T-cell (primary cell): ENCODE measurements around the gene KCNT1. TPM values are rescaled to one million over a fixed set of nuclear protein-coding genes. Genes with fewer than 3 reads are reported as not detected.

Source experiments
- ATAC-seq, 4 experiments: fragments of 200-7000 bp in 3 of 4; fragments of 150-1000 bp in 1 of 4; cut with Tn5 transposase; replicated peaks in 1 of 4; 1 replicate in 3 of 4; 2 replicates in 1 of 4; pipeline ENCODE4 v1.10.0; 2021; ENCODE audit warnings: moderate library complexity in 3 of 4, mild to moderate bottlenecking in 2 of 4, moderate number of reproducible peaks in 1 of 4
- CTCF ChIA-PET, 2 donors: fragments of 300-600 bp; sonication (Branson Sonifier 250); formaldehyde crosslinking; loops; one replicate each; lab custom pipeline; 2022; ENCODE audit warnings: antibody characterized with exemption in 2 of 2; lab: Charles Lee
- POLR2A ChIA-PET, 2 donors: fragments of 300-600 bp; sonication (Branson Sonifier 250); formaldehyde crosslinking; loops; one replicate each; lab custom pipeline; 2022; ENCODE audit warnings: antibody characterized with exemption in 2 of 2; lab: Charles Lee
- DNase-seq, 35 experiments: peaks; one replicate each; pipeline versions ENCODE4 v3.0.0 to v3.0.0-alpha.2; 2013 to 2023
- H3K27ac ChIP-seq: one replicate; pipeline ENCODE4 v1.5.1; 2013; ENCODE audit warnings: low read length
- H3K27me3 ChIP-seq, 2 experiments: replicated peaks in 1 of 2; 1 replicate in 1 of 2; 2 replicates in 1 of 2; pipeline versions ENCODE4 v1.6.1 to v1.7.0; 2013; ENCODE audit warnings: low read length in 1 of 2, mixed read lengths in 1 of 2; ENCODE audit not compliant: control insufficient read depth in 2 of 2, insufficient read depth in 2 of 2; ENCODE audit errors: extremely low read depth in 1 of 2
- H3K36me3 ChIP-seq, 2 donors: 1 replicate in 1 of 2; 2 replicates in 1 of 2; pipeline versions ENCODE4 v1.6.1 to v1.7.0; 2013; ENCODE audit warnings: low read length in 1 of 2; ENCODE audit not compliant: control insufficient read depth in 2 of 2, insufficient read depth in 1 of 2; ENCODE audit errors: extremely low read depth in 1 of 2
- H3K4me1 ChIP-seq, 2 experiments: 1 replicate in 1 of 2; 2 replicates in 1 of 2; pipeline versions ENCODE4 v1.6.1 to v1.7.0; 2013; ENCODE audit warnings: low read length in 2 of 2, mixed read lengths in 1 of 2; ENCODE audit not compliant: insufficient read depth in 2 of 2, control insufficient read depth in 1 of 2; ENCODE audit errors: extremely low read depth in 1 of 2
- H3K4me3 ChIP-seq, 2 donors: 1 replicate in 1 of 2; 2 replicates in 1 of 2; pipeline versions ENCODE4 v1.5.1 to v1.7.0; 2013; ENCODE audit warnings: mild to moderate bottlenecking in 2 of 2, low read length in 1 of 2, moderate library complexity in 1 of 2; ENCODE audit not compliant: control insufficient read depth in 1 of 2; ENCODE audit errors: extremely low read depth in 1 of 2
- H3K9me3 ChIP-seq: 2 replicates; pipeline ENCODE4 v1.7.0; 2013
- H3K27ac Mint-ChIP-seq, 2 donors: one replicate each; pipeline ENCODE4 v1.8.0; 2020 to 2021; ENCODE audit warnings: mild to moderate bottlenecking in 2 of 2, mixed read lengths in 2 of 2
- H3K27me3 Mint-ChIP-seq, 2 donors: one replicate each; pipeline ENCODE4 v1.8.0; 2021 to 2022; ENCODE audit warnings: mixed read lengths in 2 of 2
- H3K36me3 Mint-ChIP-seq: one replicate; pipeline ENCODE4 v1.8.0; 2021; ENCODE audit warnings: mixed read lengths
- H3K4me1 Mint-ChIP-seq, 3 donors: one replicate each; pipeline ENCODE4 v1.8.0; 2020 to 2022; ENCODE audit warnings: mixed read lengths in 3 of 3, mild to moderate bottlenecking in 1 of 3
- H3K4me3 Mint-ChIP-seq, 3 donors: one replicate each; pipeline ENCODE4 v1.8.0; 2020 to 2022; ENCODE audit warnings: mild to moderate bottlenecking in 3 of 3, mixed read lengths in 3 of 3, moderate library complexity in 3 of 3
- H3K9me3 Mint-ChIP-seq, 3 donors: one replicate each; pipeline ENCODE4 v1.8.0; 2020 to 2022; ENCODE audit warnings: mixed read lengths in 3 of 3
- WGBS: methylation state at CpG from one replicate; pipeline ENCODE4 v1.1.5; 2013; ENCODE audit warnings: missing lambda C conversion rate; ENCODE audit not compliant: insufficient coverage; 5-methylcytosine and 5-hydroxymethylcytosine counted together
- total RNA-seq, 35 experiments: library from RNA in 6 of 35; stranded (reverse) in 6 of 35; fragments of 120-200 nt in 1 of 35; gene quantifications; one replicate each; pipeline versions ENCODE4 v1.2.1 to v1.2.4 and lab custom pipeline; 2013 to 2026

KCNT1 gene
- total RNA-seq, 5 donors from 2014 or later (not counting 1 experiment from before 2014, with no cell fraction given), result 0.07 to 0.54 (median 0.16) TPM; not detected in 2

GRCh38 chr9:135827866-135828580 lies 126.0 kb downstream of the KCNT1 start:
- Mint-ChIP-seq H3K27ac (no peak overlapping the region), H3K27me3 (no peaks in the 10 kb centered on the region), H3K4me1 (peaks cover 7 to 12% (median 9%) of the 10 kb centered on the region in 3 donors), H3K36me3 (peaks cover 53% of the 10 kb centered on the region), H3K4me3 (no peak overlapping the region), H3K9me3 (peaks cover 5 to 13% (median 9%) of the 10 kb centered on the region in 3 donors)
- 95% methylated on average over 10 of the region's 13 CpGs for WGBS
- Histone ChIP-seq H3K36me3 (peaks cover 5 to 40% of the 10 kb centered on the region in 2 donors), H3K9me3 (peaks cover 4% of the 10 kb centered on the region), H3K4me3 (no peak overlapping the region), H3K27me3 (no peaks in the 10 kb centered on the region), H3K27ac (no peak overlapping the region), H3K4me1 (no peaks in the 10 kb centered on the region)
- ChIA-PET POLR2A (no interaction called here), CTCF (no interaction called here)
- ATAC-seq (no peak), DNase-seq (no peak)

- Histone ChIP-seq H3K27me3 (no peaks in the 10 kb centered on the region), H3K27ac (no peak overlapping the region), H3K4me1 (no peaks in the 10 kb centered on the region), H3K36me3 (peaks cover 0 to 34% of the 10 kb centered on the region in 2 donors), H3K4me3 (no peak overlapping the region), H3K9me3 (peaks cover 4% of the 10 kb centered on the region)
- no peak overlapping the region for H3K4me3 Mint-ChIP-seq
- peaks cover 53% of the 10 kb centered on the region for H3K36me3 Mint-ChIP-seq
- H3K9me3 Mint-ChIP-seq, result peaks cover 5 to 13% (median 9%) of the 10 kb centered on the region in 3 donors
- H3K27ac Mint-ChIP-seq, result no peak overlapping the region
- no CpG with 5 or more reads among the region's 5 CpGs for WGBS
- ATAC-seq (no peak), DNase-seq (no peak)
- peaks cover 9 to 15% (median 9%) of the 10 kb centered on the region in 3 donors for H3K4me1 Mint-ChIP-seq
- CTCF ChIA-PET, result no interaction called here
- no peaks in the 10 kb centered on the region for H3K27me3 Mint-ChIP-seq
- POLR2A ChIA-PET, result no interaction called here
Measured at GRCh38 chr9:135828656-135829055, 126.7 kb downstream of the KCNT1 start.

- ChIA-PET POLR2A (no interaction called here), CTCF (no interaction called here)
- Mint-ChIP-seq H3K4me1 (peaks cover 9 to 16% (median 10%) of the 10 kb centered on the region in 3 donors), H3K27ac (no peak overlapping the region), H3K36me3 (peaks cover 52% of the 10 kb centered on the region), H3K4me3 (no peak overlapping the region), H3K27me3 (no peaks in the 10 kb centered on the region), H3K9me3 (peaks cover 5 to 13% (median 9%) of the 10 kb centered on the region in 3 donors)
- Histone ChIP-seq H3K9me3 (peaks cover 4% of the 10 kb centered on the region), H3K4me3 (no peak overlapping the region), H3K27me3 (no peaks in the 10 kb centered on the region), H3K4me1 (no peaks in the 10 kb centered on the region), H3K36me3 (peaks cover 0 to 29% of the 10 kb centered on the region in 2 donors), H3K27ac (no peak overlapping the region)
- no peak for ATAC-seq
- WGBS, result no CpG with 5 or more reads among the region's 1 CpG
- no peak for DNase-seq
Measured at GRCh38 chr9:135830496-135830895, 128.5 kb downstream of the KCNT1 start.

- Histone ChIP-seq H3K27me3 (no peaks in the 10 kb centered on the region), H3K9me3 (peaks cover 4% of the 10 kb centered on the region), H3K4me1 (no peaks in the 10 kb centered on the region), H3K4me3 (no peak overlapping the region), H3K27ac (no peak overlapping the region), H3K36me3 (peaks cover 0 to 9% of the 10 kb centered on the region in 2 donors)
- ATAC-seq (no peak), DNase-seq (no peak)
- H3K4me3 Mint-ChIP-seq, result no peak overlapping the region
- 100% methylated on average over 1 of the region's 3 CpGs for WGBS
- no peak overlapping the region for H3K27ac Mint-ChIP-seq
- H3K9me3 Mint-ChIP-seq, result peaks cover under 1 to 8% (median 5%) of the 10 kb centered on the region in 3 donors
- H3K36me3 Mint-ChIP-seq, result peaks cover 29% of the 10 kb centered on the region
- H3K27me3 Mint-ChIP-seq, result no peaks in the 10 kb centered on the region
- ChIA-PET POLR2A (no interaction called here), CTCF (no interaction called here)
- H3K4me1 Mint-ChIP-seq, result peaks cover 9 to 14% (median 10%) of the 10 kb centered on the region in 3 donors
Measured at GRCh38 chr9:135833864-135834263, 131.9 kb downstream of the KCNT1 start.

GRCh38 chr9:135835131-135835530 lies 133.1 kb downstream of the KCNT1 start:
- no peak for DNase-seq
- ATAC-seq, result no peak
- no peak overlapping the region for H3K27ac Mint-ChIP-seq
- H3K4me1 Mint-ChIP-seq, result peaks cover 9 to 14% (median 10%) of the 10 kb centered on the region in 3 donors
- H3K27me3 Mint-ChIP-seq, result no peaks in the 10 kb centered on the region
- H3K9me3 ChIP-seq, result peaks cover 1% of the 10 kb centered on the region
- peaks cover 0 to 10% of the 10 kb centered on the region in 2 donors for H3K36me3 ChIP-seq
- no peak overlapping the region for H3K27ac ChIP-seq
- peaks cover 0 to under 1% of the 10 kb centered on the region in 2 experiments for H3K4me1 ChIP-seq
- WGBS, result 92% methylated on average over 9 of the region's 10 CpGs
- no peak overlapping the region for H3K4me3 Mint-ChIP-seq
- peaks cover 23% of the 10 kb centered on the region for H3K36me3 Mint-ChIP-seq
- CTCF ChIA-PET, result no interaction called here
- POLR2A ChIA-PET, result no interaction called here
- no peaks in the 10 kb centered on the region for H3K27me3 ChIP-seq
- no peak overlapping the region for H3K4me3 ChIP-seq
- peaks cover 0 to 4% (median under 1%) of the 10 kb centered on the region in 3 donors for H3K9me3 Mint-ChIP-seq

GRCh38 chr9:135839516-135839915 lies 137.5 kb downstream of the KCNT1 start:
- Histone ChIP-seq H3K4me3 (no peak overlapping the region), H3K27me3 (no peaks in the 10 kb centered on the region), H3K4me1 (peaks cover 0 to 14% of the 10 kb centered on the region in 2 experiments), H3K9me3 (no peaks in the 10 kb centered on the region), H3K27ac (no peak overlapping the region), H3K36me3 (peaks cover 0 to 17% of the 10 kb centered on the region in 2 donors)
- Mint-ChIP-seq H3K9me3 (peaks cover 7% of the 10 kb centered on the region in 3 donors), H3K36me3 (peaks cover 28% of the 10 kb centered on the region), H3K27me3 (no peaks in the 10 kb centered on the region), H3K4me1 (peaks cover 9 to 15% (median 10%) of the 10 kb centered on the region in 3 donors), H3K4me3 (no peak overlapping the region), H3K27ac (no peak overlapping the region)
- ChIA-PET CTCF (no interaction called here), POLR2A (no interaction called here)
- WGBS, result 97% methylated on average over 7 of the region's 11 CpGs
- no peak for ATAC-seq
- no peak for DNase-seq
